ENCODE data around the gene TYRO3.
"Not testable (repeated sequence)": the region's sequence is repeated elsewhere in the genome, so short reads cannot be mapped to it uniquely, and the experiment has no call there.

The TYRO3 gene

DNA sequence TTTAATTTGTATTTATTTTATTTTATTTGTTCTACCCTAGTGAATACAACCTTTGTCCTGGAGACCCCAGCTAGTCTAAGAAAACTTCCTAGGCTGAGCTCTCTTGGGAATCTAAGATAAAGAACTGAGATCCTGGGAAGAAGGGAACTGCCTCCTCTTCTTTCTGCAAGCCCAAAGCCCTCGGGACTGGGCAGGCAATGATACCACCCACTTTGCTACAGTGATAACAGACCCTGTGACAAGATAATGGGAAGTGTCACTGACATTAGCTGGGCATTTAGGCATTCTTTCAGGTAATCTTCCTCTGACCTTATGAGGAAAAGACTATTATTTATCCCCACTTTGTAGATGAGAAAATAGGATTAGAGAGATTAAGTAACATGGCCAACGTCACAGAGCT, 15.1 kb downstream of the TYRO3 start:
- no peak for DNase-seq (ENCODE audit: low read depth in 2 of 2)

GRCh38 chr15:41575282-41575681, 16.3 kb downstream of the TYRO3 start:
- no peak for DNase-seq (ENCODE audit: low read depth in 2 of 2)

- DNase-seq (ENCODE audit: low read depth in 2 of 2) = no peak
These were observed 19.1 kb downstream of the TYRO3 start for GRCh38 chr15:41577863-41578735.

DNA sequence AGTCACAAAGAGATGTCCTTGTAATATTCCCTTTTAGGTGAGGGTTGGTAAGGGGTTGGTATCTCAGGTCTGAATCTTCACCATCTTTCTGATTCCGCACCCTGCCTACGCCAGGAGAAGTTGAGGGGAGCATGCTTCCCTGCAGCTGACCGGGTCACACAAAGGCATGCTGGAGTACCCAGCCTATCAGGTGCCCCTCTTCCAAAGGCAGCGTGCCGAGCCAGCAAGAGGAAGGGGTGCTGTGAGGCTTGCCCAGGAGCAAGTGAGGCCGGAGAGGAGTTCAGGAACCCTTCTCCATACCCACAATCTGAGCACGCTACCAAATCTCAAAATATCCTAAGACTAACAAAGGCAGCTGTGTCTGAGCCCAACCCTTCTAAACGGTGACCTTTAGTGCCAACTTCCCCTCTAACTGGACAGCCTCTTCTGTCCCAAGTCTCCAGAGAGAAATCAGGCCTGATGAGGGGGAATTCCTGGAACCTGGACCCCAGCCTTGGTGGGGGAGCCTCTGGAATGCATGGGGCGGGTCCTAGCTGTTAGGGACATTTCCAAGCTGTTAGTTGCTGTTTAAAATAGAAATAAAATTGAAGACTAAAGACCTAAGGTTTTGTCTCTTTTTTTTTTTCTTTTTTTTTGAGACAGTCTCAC, 19.8 kb downstream of the TYRO3 start:
- no peak for DNase-seq (ENCODE audit: low read depth in 2 of 2)

- DNase-seq (ENCODE audit: low read depth in 2 of 2) = no peak
These were observed 22.1 kb downstream of the TYRO3 start for GRCh38 chr15:41581110-41581509.

DNA sequence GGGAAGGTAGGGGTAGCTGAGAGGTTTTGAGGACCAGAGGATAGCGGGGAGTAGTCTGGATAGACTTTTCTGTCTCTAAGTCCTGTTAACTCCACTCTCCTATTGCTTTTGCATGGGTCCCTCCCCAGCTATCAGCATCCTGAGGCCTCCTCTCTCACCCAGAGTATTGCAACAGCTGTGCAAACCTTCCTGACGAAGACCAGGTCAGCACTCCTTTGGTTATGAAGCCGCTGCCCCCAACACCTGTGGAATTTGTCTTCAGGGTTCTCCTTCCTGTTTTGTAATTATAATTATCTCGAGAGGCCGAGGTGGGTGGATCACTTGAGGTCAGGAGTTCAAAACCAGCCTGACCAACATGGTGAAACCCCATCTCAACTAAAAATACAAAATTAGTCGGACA, 24.8 kb downstream of the TYRO3 start:
- DNase-seq (ENCODE audit: low read depth in 2 of 2) = no peak

DNA sequence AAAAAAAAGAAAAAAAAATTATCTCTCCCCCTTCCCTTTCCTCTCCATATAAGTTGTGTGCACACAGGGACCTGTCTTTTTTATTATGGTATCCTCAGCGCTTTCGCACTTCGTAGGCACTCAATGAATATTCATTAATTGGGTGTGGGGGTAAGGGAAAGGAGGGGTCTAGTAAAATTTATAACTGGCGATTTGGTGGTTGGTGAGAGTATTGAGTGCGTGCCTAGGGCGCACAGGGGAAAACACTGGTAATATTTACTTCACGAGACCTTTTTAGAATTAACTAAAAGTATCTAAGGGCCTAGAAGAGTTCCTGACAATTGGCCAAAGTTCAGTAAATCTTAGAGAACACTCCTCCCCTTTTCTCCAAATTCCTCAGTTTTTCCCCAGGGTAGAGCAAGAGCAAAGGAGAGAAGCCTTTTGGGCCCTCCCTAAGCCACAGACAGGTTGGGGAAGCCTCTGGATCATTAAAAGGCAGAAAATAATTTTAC, 25.7 kb downstream of the TYRO3 start:
- no peak for DNase-seq (ENCODE audit: low read depth in 2 of 2)

DNA sequence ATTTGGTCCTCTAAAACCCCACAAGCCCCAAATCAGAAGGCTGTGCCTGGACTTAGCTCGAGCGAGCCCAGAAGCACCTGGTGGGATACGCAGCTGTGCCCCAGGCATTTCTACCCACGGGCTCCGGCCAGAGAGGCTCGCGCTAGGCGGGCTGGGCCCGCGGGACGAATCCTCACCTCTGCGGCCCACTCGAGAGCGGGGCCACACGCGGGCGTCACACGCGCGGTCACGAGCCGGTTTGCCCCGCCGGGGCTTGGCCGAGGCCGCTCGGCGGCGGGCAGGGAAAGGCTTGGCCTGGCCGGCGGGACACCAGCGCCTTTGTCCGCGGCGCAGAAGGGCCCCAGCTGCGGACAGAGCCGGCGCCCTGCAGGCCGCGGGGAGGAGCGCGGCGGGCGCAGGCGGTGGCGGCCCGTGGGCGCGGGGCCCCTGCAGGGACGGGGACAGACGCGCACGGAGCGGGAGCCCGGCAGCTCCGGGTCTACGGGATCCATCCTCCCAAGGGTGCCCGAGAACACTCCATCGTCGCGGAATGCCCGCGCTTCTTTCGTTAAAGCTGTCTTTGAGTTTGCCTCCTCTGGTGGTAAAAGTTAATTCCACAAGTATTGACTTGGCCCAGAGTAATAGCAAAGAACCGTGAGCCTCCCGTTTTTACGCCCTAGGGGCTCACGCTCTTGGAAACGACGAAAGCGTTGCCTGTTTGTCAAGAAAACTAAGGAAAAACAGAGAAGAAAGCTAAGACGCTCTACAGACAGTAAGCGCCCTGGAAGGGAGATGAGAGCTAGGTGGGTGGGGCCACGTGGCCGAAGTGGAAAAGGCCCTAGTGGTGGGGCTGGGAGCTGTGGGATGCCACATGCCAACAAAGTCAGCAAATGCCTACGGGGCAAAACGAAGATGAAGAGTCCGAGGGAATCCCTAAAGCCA, 26.4 kb downstream of the TYRO3 start:
- peak in 1 of 2 donors; percentile 15 for DNase-seq (ENCODE audit: low read depth in 2 of 2)

DNA sequence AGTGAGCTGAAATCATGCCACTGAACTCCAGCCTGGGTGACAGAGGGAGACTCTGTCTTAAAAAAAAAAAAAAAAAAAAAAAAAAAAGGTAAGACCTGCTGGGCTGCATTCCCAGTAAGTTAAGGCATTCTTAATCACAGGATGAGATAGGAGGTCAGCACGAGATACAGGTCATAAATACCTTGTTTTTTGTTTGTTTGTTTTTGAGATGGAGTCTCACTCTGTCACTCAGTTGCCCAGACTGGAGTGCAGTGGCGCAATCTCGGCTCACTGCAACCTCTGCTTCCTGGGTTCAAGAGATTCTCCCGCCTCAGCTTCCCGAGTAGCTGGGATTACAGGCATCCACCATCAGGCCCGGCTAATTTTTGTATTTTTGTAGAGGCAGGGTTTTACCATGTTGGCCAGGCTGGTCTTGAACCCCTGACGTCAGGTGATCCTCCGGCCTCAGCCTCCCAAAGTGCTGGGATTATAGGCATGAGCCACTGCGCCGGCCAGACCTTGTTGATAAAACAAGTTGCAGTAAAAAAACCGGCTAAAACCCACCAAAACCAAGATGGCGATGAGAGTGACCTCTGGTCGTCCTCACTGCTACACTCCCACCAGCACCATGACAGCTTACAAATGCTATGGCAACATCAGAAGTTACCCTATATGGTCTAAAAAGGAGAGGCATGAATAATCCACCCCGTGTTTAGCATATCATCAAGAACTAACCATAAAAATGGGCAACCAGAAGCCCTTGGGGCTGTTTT, 27.7 kb downstream of the TYRO3 start:
- DNase-seq (ENCODE audit: low read depth in 2 of 2) = not testable (repeated sequence)

- not testable (repeated sequence) for DNase-seq (ENCODE audit: low read depth in 2 of 2)
These were observed 30.0 kb downstream of the TYRO3 start for GRCh38 chr15:41589018-41589417.

- not testable (repeated sequence) for DNase-seq (ENCODE audit: low read depth in 2 of 2)
These were observed 30.6 kb downstream of the TYRO3 start for GRCh38 chr15:41589571-41589970.

DNA sequence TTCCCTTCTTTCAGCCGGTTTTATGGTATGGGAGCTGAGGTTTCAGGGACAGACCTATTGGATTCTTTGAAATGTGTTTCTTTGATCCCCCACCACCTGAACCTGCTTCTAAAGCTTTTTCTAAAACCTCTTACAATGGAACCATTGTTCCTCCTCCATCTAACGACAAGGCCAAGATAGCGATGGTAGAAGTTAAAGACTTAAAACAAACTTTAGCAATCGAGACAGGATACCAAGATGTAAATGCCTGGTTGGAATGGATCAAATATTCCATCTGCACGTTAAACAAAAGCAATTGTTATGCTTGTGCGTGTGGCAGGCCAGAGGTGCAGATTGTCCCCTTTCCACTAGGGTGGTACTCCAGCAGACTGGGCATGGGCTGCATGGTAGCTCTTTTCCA, 32.2 kb downstream of the TYRO3 start:
- not testable (repeated sequence) for DNase-seq (ENCODE audit: low read depth in 2 of 2)

GRCh38 chr15:41592718-41593117, 33.7 kb downstream of the TYRO3 start:
- not testable (repeated sequence) for DNase-seq (ENCODE audit: low read depth in 2 of 2)

- DNase-seq (ENCODE audit: low read depth in 2 of 2) = no peak
These were observed 36.1 kb downstream of the TYRO3 start for GRCh38 chr15:41594801-41595746.

- DNase-seq (ENCODE audit: low read depth in 2 of 2) = no peak
These were observed 38.0 kb downstream of the TYRO3 start for GRCh38 chr15:41596972-41597371.

- no peak for DNase-seq (ENCODE audit: low read depth in 2 of 2)
These were observed 38.8 kb downstream of the TYRO3 start for GRCh38 chr15:41597787-41598186.

DNA sequence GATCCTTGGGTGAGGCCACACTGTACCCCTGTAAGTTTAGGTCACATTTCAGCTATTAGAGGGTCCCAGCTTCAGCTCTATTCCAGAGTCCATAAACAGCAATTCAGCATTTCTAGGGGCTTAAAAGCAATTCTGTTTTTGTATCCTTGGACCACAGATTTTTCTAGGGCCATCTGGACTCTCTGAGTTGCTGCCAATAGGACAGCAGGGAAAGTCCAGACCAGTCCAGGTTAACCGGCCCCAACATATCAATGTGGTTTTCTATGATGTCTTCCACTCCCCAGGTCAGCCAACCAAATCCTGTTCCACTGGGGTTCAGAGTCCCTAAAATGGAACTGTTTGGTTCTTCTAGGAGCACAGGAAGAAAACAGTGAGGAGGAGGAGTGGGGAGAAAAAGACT, 40.0 kb downstream of the TYRO3 start:
- DNase-seq (ENCODE audit: low read depth in 2 of 2) = no peak

DNA sequence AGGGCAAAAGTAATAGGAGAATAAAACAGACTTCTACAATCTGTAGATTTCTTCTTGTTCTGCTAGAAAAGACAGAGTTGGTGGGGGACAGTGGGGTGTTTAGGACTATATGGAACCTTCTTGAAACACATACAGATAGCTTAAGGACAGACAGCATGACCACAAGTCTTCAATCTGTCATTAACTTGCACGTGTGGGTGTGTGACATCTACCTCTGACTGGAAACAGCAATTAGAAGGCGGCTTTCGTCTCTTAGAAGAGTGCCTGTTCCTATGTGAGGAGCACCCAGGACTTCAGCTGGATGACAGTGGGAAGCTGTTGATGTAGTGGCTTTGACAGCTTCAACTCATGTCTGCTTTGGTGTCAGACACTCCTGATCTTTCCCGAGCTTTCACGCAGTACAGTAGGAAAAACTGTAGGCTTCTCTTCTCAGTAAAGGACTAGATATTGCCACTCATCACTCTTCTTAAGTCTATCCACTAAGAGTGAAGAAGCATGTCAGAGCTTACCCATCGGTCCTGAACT, 44.5 kb downstream of the TYRO3 start:
- DNase-seq (ENCODE audit: low read depth in 2 of 2) = no peak

Measured in stimulated activated CD8-positive, alpha-beta memory T cell treated with anti-CD3 and anti-CD28 coated beads, Interleukin-2, amount 100 ng/mL, for 1 hour (primary cell).